ENCODE measurements around the gene TEC. TPM values are rescaled to one million over a fixed set of nuclear protein-coding genes. Genes with fewer than 3 reads are reported as not detected.

Gene TEC
- total and polyA plus RNA-seq, 9 of the 15 experiments (the other 6 are each of a cell fraction or from before 2014, with no cell fraction given) = 5.3 to 14.7 (median 8.8) TPM

GRCh38 chr4:48255072-48255958 is 14.3 kb downstream of the TEC start (continued):
- peak; percentile 93 for TF ChIP-seq USF2 (CRISPR knock-in tag; IDR thresholded peaks at IDR 0.05)
- no peak for TF ChIP-seq HEY1 (CRISPR knock-in tag; IDR thresholded peaks at IDR 0.05; ENCODE audit: borderline replicate concordance)
- TF ChIP-seq NR2C2 (CRISPR knock-in tag; IDR thresholded peaks at IDR 0.05) = no peak
- peak; percentile 72 for TF ChIP-seq NR2C2 (tag; IDR thresholded peaks at IDR 0.05)
- TF ChIP-seq RCOR1 (IDR thresholded peaks at IDR 0.05; ENCODE audit: borderline replicate concordance in 1 of 2, low read depth in 2 of 2, low read length in 2 of 2) = peak in 1 of 2 experiments; percentile 31; a peak in 2 of 4 replicates
- no peak for TF ChIP-seq ZNF41 (CRISPR knock-in tag; conservative IDR thresholded peaks at IDR 0.05)
- peak; percentile 23; the same call in 1 of the 2 replicates for TF ChIP-seq TCF15 (CRISPR knock-in tag; IDR thresholded peaks at IDR 0.05)
- TF ChIP-seq HMBOX1 (IDR thresholded peaks at IDR 0.05) = peak; percentile 99
- TF ChIP-seq TCF7 (IDR thresholded peaks at IDR 0.05; ENCODE audit: borderline replicate concordance) = peak; percentile 96
- peak; percentile 63; the same call in 1 of the 2 replicates for TF ChIP-seq TFAP4 (CRISPR knock-in tag; IDR thresholded peaks at IDR 0.05; ENCODE audit: borderline replicate concordance)
- peak; percentile 27; the same call in 1 of the 2 replicates for TF ChIP-seq ZNF592 (IDR thresholded peaks at IDR 0.05)
- TF ChIP-seq RBM34 (IDR thresholded peaks at IDR 0.05; ENCODE audit: borderline replicate concordance, insufficient read depth, low read length) = no peak
- no peak for TF ChIP-seq SMARCA5 (IDR thresholded peaks at IDR 0.05)
- 0 out of 2 replicates have a peak, but pooled peaks have one; percentile 16 for TF ChIP-seq DEAF1 (CRISPR knock-in tag; IDR thresholded peaks at IDR 0.05)
- no peak for TF ChIP-seq GTF2B (IDR thresholded peaks at IDR 0.05; ENCODE audit: extremely low read depth, insufficient read length)

All from K562 (cell line).